ENCODE data around the gene FOXD4L5.
"Not testable (repeated sequence)": the region's sequence is repeated elsewhere in the genome, so short reads cannot be mapped to it uniquely, and the experiment has no call there.

- TF ChIP-seq PML (IDR thresholded peaks at IDR 0.05; ENCODE audit: low read length); NFIC (IDR thresholded peaks at IDR 0.05; ENCODE audit: low read depth, low read length): not testable (repeated sequence)
Observed at GRCh38 chr9:65283943-65284342, 1.1 kb downstream of the FOXD4L5 start.

Data from GM12878 (cell line).